ENCODE results near the gene MFSD12. TPM values are rescaled to one million over a fixed set of nuclear protein-coding genes. Genes with fewer than 3 reads are reported as not detected.
"Not testable (repeated sequence)": the region's sequence is repeated elsewhere in the genome, so short reads cannot be mapped to it uniquely, and the experiment has no call there.

MFSD12 gene
- polyA plus RNA-seq, 1 donor from 2014 or later = 51.9 TPM

- no peaks in the 10 kb centered on the region for H3K9me3 Mint-ChIP-seq
- H3K36me3 Mint-ChIP-seq = peaks cover 7% of the 10 kb centered on the region
- H3K27me3 Mint-ChIP-seq = no peaks in the 10 kb centered on the region
- H3K27ac Mint-ChIP-seq = no peak overlapping the region
- H3K4me3 Mint-ChIP-seq = peak overlapping the region in 3 of 4 donors; percentile 38 to 84 (median 65)
- peaks cover 5 to 11% (median 8%) of the 10 kb centered on the region in 3 donors for H3K4me1 Mint-ChIP-seq
These were observed 18.7 kb upstream of the MFSD12 start for GRCh38 chr19:3575949-3576673.

- H3K4me1 Mint-ChIP-seq = peaks cover 5 to 11% (median 8%) of the 10 kb centered on the region in 3 donors
- H3K27me3 Mint-ChIP-seq = no peaks in the 10 kb centered on the region
- H3K27ac Mint-ChIP-seq = peak overlapping the region in 1 of 3 donors; percentile 67
- peaks cover 6% of the 10 kb centered on the region for H3K36me3 Mint-ChIP-seq
- peak overlapping the region in 3 of 4 donors; percentile 49 to 88 (median 87) for H3K4me3 Mint-ChIP-seq
- H3K9me3 Mint-ChIP-seq = no peaks in the 10 kb centered on the region
These were observed 17.9 kb upstream of the MFSD12 start for GRCh38 chr19:3575260-3575741.

- Mint-ChIP-seq H3K4me3 (peak overlapping the region; percentile 84 to 91 (median 87)), H3K9me3 (no peaks in the 10 kb centered on the region), H3K27me3 (no peaks in the 10 kb centered on the region), H3K4me1 (peaks cover 5 to 11% (median 8%) of the 10 kb centered on the region in 3 donors), H3K27ac (peak overlapping the region in 2 of 3 donors; percentile 35 to 78), H3K36me3 (peaks cover 6% of the 10 kb centered on the region)
These were observed 16.7 kb upstream of the MFSD12 start for GRCh38 chr19:3573858-3574637.

GRCh38 chr19:3573162-3573857 lies 15.9 kb upstream of the MFSD12 start:
- peak overlapping the region in 2 of 3 donors; percentile 35 to 78 for H3K27ac Mint-ChIP-seq
- peak overlapping the region; percentile 84 to 91 (median 87) for H3K4me3 Mint-ChIP-seq
- H3K4me1 Mint-ChIP-seq = peaks cover 5 to 11% (median 8%) of the 10 kb centered on the region in 3 donors
- H3K27me3 Mint-ChIP-seq = no peaks in the 10 kb centered on the region
- no peaks in the 10 kb centered on the region for H3K9me3 Mint-ChIP-seq
- peaks cover 6% of the 10 kb centered on the region for H3K36me3 Mint-ChIP-seq

- H3K27ac Mint-ChIP-seq = peak within 1 kb of the TSS; percentile 35 to 92 (median 78)
- peaks cover 5 to 10% (median 8%) of the 10 kb centered on the region in 3 donors for H3K4me1 Mint-ChIP-seq
- H3K9me3 Mint-ChIP-seq = no peaks in the 10 kb centered on the region
- H3K4me3 Mint-ChIP-seq = peak within 1 kb of the TSS; percentile 84 to 92 (median 88)
- H3K36me3 Mint-ChIP-seq = peaks cover 6% of the 10 kb centered on the region
- H3K27me3 Mint-ChIP-seq = no peaks in the 10 kb centered on the region
These were observed 15.4 kb upstream of the MFSD12 start, which contains the start of gene HMG20B for GRCh38 chr19:3572855-3573161. Gene HMG20B (plus strand): TSS chr19:3572944. CDS start chr19:3573310, 366 bp downstream.

- Mint-ChIP-seq H3K36me3 (peaks cover 6% of the 10 kb centered on the region), H3K27ac (peak overlapping the region; percentile 19 to 92 (median 25)), H3K4me3 (peak overlapping the region; percentile 67 to 92 (median 87)), H3K27me3 (no peaks in the 10 kb centered on the region), H3K4me1 (peaks cover 5 to 10% (median 8%) of the 10 kb centered on the region in 3 donors), H3K9me3 (no peaks in the 10 kb centered on the region)
These were observed 14.9 kb upstream of the MFSD12 start for GRCh38 chr19:3572132-3572854.

GRCh38 chr19:3570606-3571011 lies 13.2 kb upstream of the MFSD12 start:
- Mint-ChIP-seq H3K27me3 (no peaks in the 10 kb centered on the region), H3K9me3 (no peaks in the 10 kb centered on the region), H3K4me1 (peaks cover 5 to 10% (median 8%) of the 10 kb centered on the region in 3 donors), H3K27ac (peak overlapping the region in 1 of 3 donors; percentile 62), H3K36me3 (peaks cover 6% of the 10 kb centered on the region), H3K4me3 (no peak overlapping the region)

- not testable (repeated sequence) for H3K36me3 Mint-ChIP-seq, H3K9me3 Mint-ChIP-seq, H3K4me1 Mint-ChIP-seq, H3K4me3 Mint-ChIP-seq, H3K27ac Mint-ChIP-seq, H3K27me3 Mint-ChIP-seq
These were observed 12.7 kb upstream of the MFSD12 start for GRCh38 chr19:3570042-3570441.

GRCh38 chr19:3565139-3565538 lies 7.8 kb upstream of the MFSD12 start:
- Mint-ChIP-seq H3K9me3 (no peaks in the 10 kb centered on the region), H3K4me3 (peak overlapping the region in 1 of 4 donors; percentile 38)

GRCh38 chr19:3563709-3564524 lies 6.5 kb upstream of the MFSD12 start:
- H3K9me3 Mint-ChIP-seq = no peaks in the 10 kb centered on the region
- H3K27me3 Mint-ChIP-seq = no peaks in the 10 kb centered on the region
- no peak overlapping the region for H3K4me3 Mint-ChIP-seq
- H3K36me3 Mint-ChIP-seq = no peaks in the 10 kb centered on the region
- peak overlapping the region in 1 of 3 donors; percentile 62 for H3K27ac Mint-ChIP-seq
- H3K4me1 Mint-ChIP-seq = peaks cover 0 to 1% (median 0%) of the 10 kb centered on the region in 3 donors

More at GRCh38 chr19:3565139-3565538, 7.8 kb upstream of the MFSD12 start:
- H3K27me3 Mint-ChIP-seq = no peaks in the 10 kb centered on the region
- H3K36me3 Mint-ChIP-seq = no peaks in the 10 kb centered on the region
- H3K27ac Mint-ChIP-seq = no peak overlapping the region
- peaks cover 0 to 1% (median 0%) of the 10 kb centered on the region in 3 donors for H3K4me1 Mint-ChIP-seq

- Mint-ChIP-seq H3K36me3 (no peaks in the 10 kb centered on the region), H3K4me1 (peaks cover 28 to 38% (median 34%) of the 10 kb centered on the region in 3 donors)
These were observed 367 bp downstream of the MFSD12 start for GRCh38 chr19:3556978-3557460.

GRCh38 chr19:3556423-3556977 lies 886 bp downstream of the MFSD12 start:
- H3K27ac Mint-ChIP-seq = peak overlapping the region; percentile 89 to 94 (median 91)
- H3K9me3 Mint-ChIP-seq = no peaks in the 10 kb centered on the region
- no peaks in the 10 kb centered on the region for H3K27me3 Mint-ChIP-seq
- no peaks in the 10 kb centered on the region for H3K36me3 Mint-ChIP-seq
- H3K4me3 Mint-ChIP-seq = peak overlapping the region; percentile 86 to 98 (median 93)
- H3K4me1 Mint-ChIP-seq = peaks cover 28 to 40% (median 38%) of the 10 kb centered on the region in 3 donors

More at GRCh38 chr19:3556978-3557460, 367 bp downstream of the MFSD12 start:
- H3K27ac Mint-ChIP-seq = peak overlapping the region; percentile 89 to 94 (median 91)
- H3K4me3 Mint-ChIP-seq = peak overlapping the region; percentile 86 to 98 (median 93)
- no peaks in the 10 kb centered on the region for H3K27me3 Mint-ChIP-seq
- H3K9me3 Mint-ChIP-seq = no peaks in the 10 kb centered on the region

All from IgD-negative memory B cell (primary cell).